HL-60 (cell line): ENCODE data around the gene ZNF785.
A peak's percentile ranks its signal among the peaks of the same experiment; 100 is the strongest.

Experiments
- POLR2AphosphoS5 ChIP-seq: IDR thresholded peaks from 2 replicates; pipeline ENCODE4 v1.6.1; 2012; ENCODE audit warnings: low read depth
- SPI1 ChIP-seq: IDR thresholded peaks from 2 replicates; pipeline ENCODE4 v1.6.1; 2012; ENCODE audit warnings: low read depth, mild to moderate bottlenecking, borderline replicate concordance
- TF ChIP-seq, protein P1 (sequence below): IDR thresholded peaks from one replicate; pipeline ENCODE4 v1.5.1; 2011; ENCODE audit warnings: low read length, control low read depth, inconsistent platforms; ENCODE audit not compliant: insufficient read depth
- TF ChIP-seq, protein P2 (sequence below): IDR thresholded peaks from 2 replicates; pipeline ENCODE4 v1.6.1; 2012; ENCODE audit warnings: low read depth; ENCODE audit not compliant: insufficient replicate concordance

DNA sequence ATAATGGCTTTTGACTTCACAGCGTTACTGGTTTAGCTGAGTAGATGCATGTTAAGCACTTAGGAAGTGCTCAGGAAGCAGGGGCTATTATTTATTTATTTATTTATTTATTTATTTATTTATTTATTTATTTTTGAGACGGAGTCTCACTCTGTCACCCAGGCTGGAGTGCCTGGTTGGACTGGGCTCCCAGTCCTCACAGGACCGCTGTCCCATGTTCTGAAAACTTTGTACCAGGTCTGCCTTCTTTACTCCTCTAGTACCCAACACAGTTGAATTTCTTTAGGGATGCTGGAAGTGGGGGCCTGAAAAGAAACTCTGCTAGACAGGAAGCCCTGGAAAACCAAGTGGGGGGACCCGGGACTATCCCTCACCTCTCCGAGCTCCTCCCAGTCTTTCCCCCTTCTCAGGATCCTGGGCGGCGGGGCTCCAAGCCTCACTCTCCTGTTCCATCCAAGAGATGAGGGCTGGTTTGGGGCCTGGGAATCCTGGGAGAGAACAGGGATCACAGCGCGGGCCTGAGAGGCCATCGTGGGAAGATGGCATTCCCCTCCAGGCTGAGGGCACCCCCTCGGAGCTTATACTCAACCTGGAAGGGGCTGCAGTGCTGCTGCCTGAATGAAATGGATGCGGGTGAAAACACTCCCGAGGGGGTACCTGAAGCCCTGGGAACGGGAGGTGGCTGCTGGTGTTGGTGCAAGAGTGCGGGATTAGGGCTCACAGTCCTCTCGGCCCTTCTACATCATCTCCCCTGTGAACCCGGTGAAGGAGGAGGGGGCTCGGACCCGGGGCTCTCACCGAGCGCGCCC is 14.7 kb downstream of the ZNF785 start:
- TF ChIP-seq, protein P1, sequence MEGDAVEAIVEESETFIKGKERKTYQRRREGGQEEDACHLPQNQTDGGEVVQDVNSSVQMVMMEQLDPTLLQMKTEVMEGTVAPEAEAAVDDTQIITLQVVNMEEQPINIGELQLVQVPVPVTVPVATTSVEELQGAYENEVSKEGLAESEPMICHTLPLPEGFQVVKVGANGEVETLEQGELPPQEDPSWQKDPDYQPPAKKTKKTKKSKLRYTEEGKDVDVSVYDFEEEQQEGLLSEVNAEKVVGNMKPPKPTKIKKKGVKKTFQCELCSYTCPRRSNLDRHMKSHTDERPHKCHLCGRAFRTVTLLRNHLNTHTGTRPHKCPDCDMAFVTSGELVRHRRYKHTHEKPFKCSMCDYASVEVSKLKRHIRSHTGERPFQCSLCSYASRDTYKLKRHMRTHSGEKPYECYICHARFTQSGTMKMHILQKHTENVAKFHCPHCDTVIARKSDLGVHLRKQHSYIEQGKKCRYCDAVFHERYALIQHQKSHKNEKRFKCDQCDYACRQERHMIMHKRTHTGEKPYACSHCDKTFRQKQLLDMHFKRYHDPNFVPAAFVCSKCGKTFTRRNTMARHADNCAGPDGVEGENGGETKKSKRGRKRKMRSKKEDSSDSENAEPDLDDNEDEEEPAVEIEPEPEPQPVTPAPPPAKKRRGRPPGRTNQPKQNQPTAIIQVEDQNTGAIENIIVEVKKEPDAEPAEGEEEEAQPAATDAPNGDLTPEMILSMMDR: no peak
- no peak for TF ChIP-seq POLR2AphosphoS5
- TF ChIP-seq, protein P2, sequence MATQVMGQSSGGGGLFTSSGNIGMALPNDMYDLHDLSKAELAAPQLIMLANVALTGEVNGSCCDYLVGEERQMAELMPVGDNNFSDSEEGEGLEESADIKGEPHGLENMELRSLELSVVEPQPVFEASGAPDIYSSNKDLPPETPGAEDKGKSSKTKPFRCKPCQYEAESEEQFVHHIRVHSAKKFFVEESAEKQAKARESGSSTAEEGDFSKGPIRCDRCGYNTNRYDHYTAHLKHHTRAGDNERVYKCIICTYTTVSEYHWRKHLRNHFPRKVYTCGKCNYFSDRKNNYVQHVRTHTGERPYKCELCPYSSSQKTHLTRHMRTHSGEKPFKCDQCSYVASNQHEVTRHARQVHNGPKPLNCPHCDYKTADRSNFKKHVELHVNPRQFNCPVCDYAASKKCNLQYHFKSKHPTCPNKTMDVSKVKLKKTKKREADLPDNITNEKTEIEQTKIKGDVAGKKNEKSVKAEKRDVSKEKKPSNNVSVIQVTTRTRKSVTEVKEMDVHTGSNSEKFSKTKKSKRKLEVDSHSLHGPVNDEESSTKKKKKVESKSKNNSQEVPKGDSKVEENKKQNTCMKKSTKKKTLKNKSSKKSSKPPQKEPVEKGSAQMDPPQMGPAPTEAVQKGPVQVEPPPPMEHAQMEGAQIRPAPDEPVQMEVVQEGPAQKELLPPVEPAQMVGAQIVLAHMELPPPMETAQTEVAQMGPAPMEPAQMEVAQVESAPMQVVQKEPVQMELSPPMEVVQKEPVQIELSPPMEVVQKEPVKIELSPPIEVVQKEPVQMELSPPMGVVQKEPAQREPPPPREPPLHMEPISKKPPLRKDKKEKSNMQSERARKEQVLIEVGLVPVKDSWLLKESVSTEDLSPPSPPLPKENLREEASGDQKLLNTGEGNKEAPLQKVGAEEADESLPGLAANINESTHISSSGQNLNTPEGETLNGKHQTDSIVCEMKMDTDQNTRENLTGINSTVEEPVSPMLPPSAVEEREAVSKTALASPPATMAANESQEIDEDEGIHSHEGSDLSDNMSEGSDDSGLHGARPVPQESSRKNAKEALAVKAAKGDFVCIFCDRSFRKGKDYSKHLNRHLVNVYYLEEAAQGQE: peak; percentile 80
- no peak for TF ChIP-seq SPI1
